HCT116 (cell line): ENCODE measurements around the gene PROS1. TPM values are rescaled to one million over a fixed set of nuclear protein-coding genes. Genes with fewer than 3 reads are reported as not detected.

Experiments
- ATAC-seq: fragments of 200-7000 bp; cut with Tn5 transposase; 2 replicates; pipeline ENCODE4 v1.9.1; 2020; ENCODE audit warnings: mild to moderate bottlenecking, moderate library complexity
- Bru-seq: library from RNA; stranded (reverse); fragments of 400-500 nt; gene quantifications from one replicate; lab custom pipeline; 2021; lab: Mats Ljungman, UMichigan
- BruChase-seq, 2 experiments: library from RNA; stranded (reverse); fragments of 400-500 nt; gene quantifications; one replicate each; lab custom pipeline; 2021; lab: Mats Ljungman, UMichigan
- BruUV-seq: library from RNA; stranded (reverse); fragments of 400-500 nt; replicated peaks from 2 replicates; lab custom pipeline; 2021; lab: Mats Ljungman, UMichigan
- CTCF ChIA-PET: fragments of 300-600 bp; sonication (Branson Sonifier 250); formaldehyde crosslinking; loops from one replicate; lab custom pipeline; 2021; ENCODE audit warnings: antibody characterized with exemption; lab: Charles Lee
- POLR2A ChIA-PET: fragments of 300-600, 350-600 bp; sonication (Branson Sonifier 250); formaldehyde crosslinking; loops from one replicate; lab custom pipeline; 2021; ENCODE audit warnings: antibody characterized with exemption; lab: Charles Lee
- RAD21 ChIA-PET, 2 experiments: fragments of 300-600 bp; sonication (Branson Sonifier 250); formaldehyde crosslinking; loops; one replicate each; lab custom pipeline; 2023; ENCODE audit warnings: low total read pairs in 2 of 2; ENCODE audit not compliant: uncharacterized antibody in 2 of 2, unreplicated experiment in 2 of 2, low non-redundant PET in 1 of 2; lab: Charles Lee
- DNase-seq: peaks from one replicate; pipeline ENCODE4 v3.0.0-alpha.2; 2010; ENCODE audit warnings: low read depth, low spot score
- H2AFZ ChIP-seq: fragments of 200-600 bp; shearing (Covaris generic), sonication (generic); 2 replicates; pipeline ENCODE4 v1.6.1; 2017; ENCODE audit warnings: low read depth, mixed run types, mixed read lengths, antibody characterized with exemption, low read length; ENCODE audit not compliant: poor library complexity, severe bottlenecking
- H3K27ac ChIP-seq: 2 replicates; pipeline ENCODE4 v1.5.1; 2012; ENCODE audit warnings: low read depth, low read length
- H3K27me3 ChIP-seq: fragments of 200-600 bp; sonication (generic); 2 replicates; pipeline ENCODE4 v1.6.1; 2016; ENCODE audit warnings: mixed run types, low read length, mixed read lengths; ENCODE audit not compliant: insufficient read depth
- H3K36me3 ChIP-seq, 2 experiments: fragments of 200-500 bp in 1 of 2; fragments of 200-600 bp in 1 of 2; sonication (Bioruptor generic) in 1 of 2; sonication (generic) in 1 of 2; 2 replicates each; pipeline versions ENCODE4 v1.5.1 to v1.6.1; 2014 to 2016; ENCODE audit warnings: low read length in 2 of 2, inconsistent platforms in 1 of 2, mixed read lengths in 1 of 2, mixed run types in 1 of 2; ENCODE audit not compliant: insufficient read depth in 2 of 2, control insufficient read depth in 1 of 2
- H3K4me1 ChIP-seq, 2 experiments: fragments of 200-600 bp in 1 of 2; sonication (generic) in 1 of 2; 2 replicates each; pipeline versions ENCODE4 v1.5.1 to v1.6.1; 2012 to 2017; ENCODE audit warnings: low read length in 2 of 2, inconsistent platforms in 1 of 2, mild to moderate bottlenecking in 1 of 2, mixed read lengths in 1 of 2, mixed run types in 1 of 2, moderate library complexity in 1 of 2; ENCODE audit not compliant: insufficient read depth in 2 of 2, control insufficient read depth in 1 of 2
- H3K4me2 ChIP-seq: fragments of 200-600 bp; sonication (generic); 2 replicates; pipeline ENCODE4 v1.6.1; 2017; ENCODE audit warnings: mixed run types, low read length, mixed read lengths
- H3K4me3 ChIP-seq, 2 experiments: fragments of 200-600 bp in 1 of 2; sonication (generic) in 1 of 2; replicated peaks in 1 of 2; 2 replicates each; pipeline ENCODE4 v1.5.1; 2011 to 2016; ENCODE audit warnings: low read length in 2 of 2, control low read depth in 1 of 2, low read depth in 1 of 2, mild to moderate bottlenecking in 1 of 2, mixed read lengths in 1 of 2, mixed run types in 1 of 2
- H3K79me2 ChIP-seq: fragments of 200-600 bp; sonication (generic); 2 replicates; pipeline ENCODE4 v1.6.1; 2017; ENCODE audit warnings: mild to moderate bottlenecking, mixed run types, low read length, moderate library complexity, mixed read lengths; ENCODE audit not compliant: insufficient read depth
- H3K9ac ChIP-seq: fragments of 200-600 bp; sonication (generic); 2 replicates; pipeline ENCODE4 v1.6.1; 2016; ENCODE audit warnings: low read length, mixed read lengths
- H3K9me2 ChIP-seq: fragments of 200-600 bp; sonication (generic), shearing (Covaris generic); 2 replicates; pipeline ENCODE4 v1.6.1; 2017; ENCODE audit warnings: mixed run types, mild to moderate bottlenecking, moderate library complexity; ENCODE audit not compliant: insufficient read depth
- H3K9me3 ChIP-seq, 2 experiments: fragments of 200-500 bp in 1 of 2; fragments of 200-600 bp in 1 of 2; sonication (Bioruptor generic) in 1 of 2; sonication (generic) in 1 of 2; 2 replicates each; pipeline ENCODE4 v1.6.1; 2014 to 2017; ENCODE audit warnings: low read length in 2 of 2, mixed read lengths in 2 of 2, inconsistent platforms in 1 of 2, low read depth in 1 of 2, mild to moderate bottlenecking in 1 of 2, mixed run types in 1 of 2, moderate library complexity in 1 of 2; ENCODE audit not compliant: control insufficient read depth in 1 of 2, insufficient read depth in 1 of 2
- H4K20me1 ChIP-seq: fragments of 200-600 bp; sonication (generic), shearing (Covaris generic); 2 replicates; pipeline ENCODE4 v1.6.1; 2017; ENCODE audit warnings: mixed run types, mild to moderate bottlenecking, moderate library complexity; ENCODE audit not compliant: insufficient read depth
- ATF3 ChIP-seq: IDR thresholded peaks from 2 replicates; pipeline ENCODE4 v1.6.1; 2012
- CBX3 ChIP-seq: IDR thresholded peaks from 2 replicates; pipeline ENCODE4 v1.6.1; 2012; ENCODE audit warnings: low read depth
- CEBPB ChIP-seq: IDR thresholded peaks from 2 replicates; pipeline ENCODE4 v1.6.1; 2012; ENCODE audit warnings: low read depth
- CTCF ChIP-seq, 3 experiments: fragments of 200-600 bp in 1 of 3; sonication (generic) in 1 of 3; IDR thresholded peaks in 2 of 3; conservative IDR thresholded peaks in 1 of 3; 2 replicates each; pipeline ENCODE4 v1.5.1; 2012 to 2017; ENCODE audit warnings: low read depth in 2 of 3, low read length in 2 of 3, antibody characterized with exemption in 1 of 3, borderline replicate concordance in 1 of 3, control low read depth in 1 of 3, mild to moderate bottlenecking in 1 of 3, mixed read lengths in 1 of 3, mixed run types in 1 of 3, moderate library complexity in 1 of 3; ENCODE audit not compliant: insufficient read depth in 1 of 3
- EGR1 ChIP-seq: IDR thresholded peaks from 2 replicates; pipeline ENCODE4 v1.6.1; 2012; ENCODE audit warnings: low read depth
- ELF1 ChIP-seq: IDR thresholded peaks from 2 replicates; pipeline ENCODE4 v1.6.1; 2012; ENCODE audit warnings: low read depth, borderline replicate concordance
- EZH2phosphoT487 ChIP-seq: fragments of 200-600 bp; IDR thresholded peaks from 2 replicates; pipeline ENCODE4 v1.6.1; 2018; ENCODE audit warnings: antibody characterized with exemption, borderline replicate concordance
- FOSL1 ChIP-seq: IDR thresholded peaks from 2 replicates; pipeline ENCODE4 v1.6.1; 2012; ENCODE audit warnings: low read depth
- MAX ChIP-seq: IDR thresholded peaks from 2 replicates; pipeline ENCODE4 v1.6.1; 2012
- POLR2A ChIP-seq: IDR thresholded peaks from 2 replicates; pipeline ENCODE4 v1.7.0; 2011; ENCODE audit warnings: borderline replicate concordance; ENCODE audit not compliant: insufficient read depth, insufficient read length; ENCODE audit errors: extremely low read depth
- POLR2AphosphoS5 ChIP-seq: IDR thresholded peaks from 2 replicates; pipeline ENCODE4 v1.6.1; 2011; ENCODE audit warnings: mild to moderate bottlenecking, low read depth, low read length, moderate library complexity
- REST ChIP-seq: IDR thresholded peaks from 2 replicates; pipeline ENCODE4 v1.6.1; 2012; ENCODE audit warnings: low read depth
- SIN3A ChIP-seq: IDR thresholded peaks from 2 replicates; pipeline ENCODE4 v1.6.1; 2012; ENCODE audit warnings: low read depth
- SRF ChIP-seq: IDR thresholded peaks from 2 replicates; pipeline ENCODE4 v1.6.1; 2012; ENCODE audit warnings: low read depth
- ZFX ChIP-seq: fragments of 450-650 bp; IDR thresholded peaks from 2 replicates; pipeline ENCODE4 v1.6.1; 2017
- ZNF274 ChIP-seq: fragments of 200-500 bp; sonication (Bioruptor generic); IDR thresholded peaks from 2 replicates; pipeline ENCODE4 v1.6.1; 2014; ENCODE audit warnings: mild to moderate bottlenecking, low read depth, low read length, inconsistent platforms
- intact Hi-C: fragments of 100-400 bp; cut with micrococcal nuclease; formaldehyde crosslinking; loops from 2 replicates; pipeline ENCODE4 v1.10.0; 2022
- long read RNA-seq: library from polyadenylated mRNA; unstranded; transcript quantifications from one replicate; pipeline ENCODE4 v2.0.0, GENCODE V29; 2021; ENCODE audit not compliant: unreplicated experiment
- polyA plus RNA-seq: library from polyadenylated mRNA; unstranded; fragments of >200 nt; gene quantifications from 2 replicates; pipeline ENCODE4 v1.2.1, GENCODE V29; 2012; ENCODE audit warnings: missing spikeins
- total RNA-seq: library from RNA; stranded (reverse); gene quantifications from one replicate; pipeline ENCODE4 v1.2.1, GENCODE V29; 2021; ENCODE audit not compliant: unreplicated experiment

Gene PROS1
- total RNA-seq = 9.6 TPM
- polyA plus RNA-seq = 4.3 and 5.3 TPM in 2 replicates
- Bru-seq, nascent RNA = percentile 45 among the genes with signal in this experiment
- BruChase-seq, experiment 1, labeled RNA remaining after a 6-hour chase = percentile 47 among the genes with signal in this experiment
- BruChase-seq, experiment 2, labeled RNA remaining after a 2-hour chase = percentile 53 among the genes with signal in this experiment
- long read RNA-seq, transcript PROS1-202 (15 exons, 3,583 nt) = major isoform, 57 of 66 reads
- long read RNA-seq, partial matches to known transcripts = 1 of 66 reads
- long read RNA-seq, other reads (novel, unspliced or antisense) = 6 of 66 reads

- ChIA-PET RAD21 (no interaction called here), CTCF (no interaction called here), POLR2A (interaction anchor here (1.1 to 1.6 kb wide), 2 partner anchors 12 to 68 kb away, joined by 3 to 4 read pairs; no protein-coding TSS in a partner anchor)
- Histone ChIP-seq H3K4me2 (peak within 1 kb of the TSS; percentile 89), H3K9me3 (no peaks in the 10 kb centered on the region), H2AFZ (peak within 1 kb of the TSS; percentile 84), H4K20me1 (no peaks in the 10 kb centered on the region), H3K4me3 (peak within 1 kb of the TSS; percentile 51 to 75), H3K27me3 (no peaks in the 10 kb centered on the region), H3K27ac (peak within 1 kb of the TSS; percentile 67), H3K9me2 (no peaks in the 10 kb centered on the region; the same call in 1 of the 2 replicates), H3K36me3 (no peaks in the 10 kb centered on the region), H3K9ac (peak within 1 kb of the TSS; percentile 66), H3K4me1 (peaks cover 10 to 20% of the 10 kb centered on the region in 2 experiments), H3K79me2 (no peaks in the 10 kb centered on the region)
- ATAC-seq (peak; percentile 87), DNase-seq (peak; percentile 29)
- BruUV-seq = no TSS peak
- no peak for TF ChIP-seq FOSL1
- no peak for TF ChIP-seq CEBPB
- peak; percentile 36; the same call in 1 of the 2 replicates for TF ChIP-seq EGR1
- TF ChIP-seq ZNF274 = no peak
- no peak; the same call in 1 of the 2 replicates for TF ChIP-seq POLR2AphosphoS5
- peak; percentile 51 for TF ChIP-seq POLR2A
- peak; percentile 47; the same call in 1 of the 2 replicates for TF ChIP-seq SIN3A
- TF ChIP-seq REST = no peak
- no peak for TF ChIP-seq ELF1
- no peak for TF ChIP-seq EZH2phosphoT487
- TF ChIP-seq SRF = no peak
- no peak for TF ChIP-seq CTCF (IDR thresholded peaks at IDR 0.05 in 2 of 3, conservative IDR thresholded peaks at IDR 0.05 in 1 of 3; ENCODE audit: borderline replicate concordance in 1 of 3, insufficient read depth in 1 of 3, low read depth in 2 of 3, low read length in 2 of 3)
- peak; percentile 68 for TF ChIP-seq ZFX
- 0 out of 2 replicates have a peak, but pooled peaks have one; percentile 30 for TF ChIP-seq MAX
- 0 out of 2 replicates have a peak, but pooled peaks have one; percentile 14 for TF ChIP-seq CBX3
- TF ChIP-seq ATF3 = no peak
- intact Hi-C loops = no loop called here
Observed at GRCh38 chr3:93973131-93974126, at the start of gene PROS1. Gene PROS1 (minus strand): TSS chr3:93973896. CDS start chr3:93973749, 147 bp downstream.
